ENCODE data around the gene IL17A. TPM values are rescaled to one million over a fixed set of nuclear protein-coding genes. Genes with fewer than 3 reads are reported as not detected.

The IL17A gene
- total and polyA plus RNA-seq, 4 experiments from 2014 or later: 0.13 to 0.16 TPM; not detected in 2

DNA sequence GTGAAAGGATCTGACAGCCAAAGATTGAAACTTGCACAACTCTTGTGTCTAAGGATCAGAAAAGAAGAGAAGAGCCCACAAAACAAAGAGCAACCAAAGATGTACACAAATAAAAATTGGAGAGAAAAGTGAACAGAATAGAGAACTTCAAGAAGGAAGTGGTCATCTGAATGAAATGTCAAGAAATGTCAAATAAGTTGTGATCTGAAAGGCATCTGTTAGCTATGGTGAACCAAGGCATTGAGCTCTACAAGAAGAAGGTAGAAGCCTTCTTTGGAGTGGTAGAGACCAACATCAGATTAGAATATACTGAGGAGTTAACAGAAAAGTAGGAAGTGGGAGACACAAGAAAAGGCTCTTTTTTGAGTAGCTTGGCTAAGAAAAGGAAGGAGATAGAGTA lies 29.6 kb downstream of the IL17A start:
- intact Hi-C loops (cut with micrococcal nuclease): no loop called here
- Mint-ChIP-seq H3K4me3 (no peak overlapping the region), H3K27ac (no peak overlapping the region), H3K4me1 (peaks cover 0 to 9% (median 8%) of the 10 kb centered on the region in 4 donors), H3K36me3 (no peaks in the 10 kb centered on the region), H3K9me3 (no peaks in the 10 kb centered on the region), H3K27me3 (peaks cover 0 to 2% of the 10 kb centered on the region in 2 donors)
- Histone ChIP-seq H3K9me3 (ENCODE audit: control insufficient read depth in 1 of 2, low read length in 2 of 2) (no peaks in the 10 kb centered on the region), H3K27ac (ENCODE audit: low read depth, low read length) (no peak overlapping the region), H3K4me3 (ENCODE audit: low read length in 2 of 2) (no peak overlapping the region), H3K36me3 (ENCODE audit: insufficient read depth, low read length) (no peaks in the 10 kb centered on the region), H3K4me1 (ENCODE audit: insufficient read depth, low read length) (no peaks in the 10 kb centered on the region), H3K27me3 (ENCODE audit: insufficient read depth, low read length) (no peaks in the 10 kb centered on the region)
- DNase-seq: no peak
- ChIA-PET CTCF (ENCODE audit: partially characterized antibody) (no interaction called here), POLR2A (ENCODE audit: partially characterized antibody) (no interaction called here)

DNA sequence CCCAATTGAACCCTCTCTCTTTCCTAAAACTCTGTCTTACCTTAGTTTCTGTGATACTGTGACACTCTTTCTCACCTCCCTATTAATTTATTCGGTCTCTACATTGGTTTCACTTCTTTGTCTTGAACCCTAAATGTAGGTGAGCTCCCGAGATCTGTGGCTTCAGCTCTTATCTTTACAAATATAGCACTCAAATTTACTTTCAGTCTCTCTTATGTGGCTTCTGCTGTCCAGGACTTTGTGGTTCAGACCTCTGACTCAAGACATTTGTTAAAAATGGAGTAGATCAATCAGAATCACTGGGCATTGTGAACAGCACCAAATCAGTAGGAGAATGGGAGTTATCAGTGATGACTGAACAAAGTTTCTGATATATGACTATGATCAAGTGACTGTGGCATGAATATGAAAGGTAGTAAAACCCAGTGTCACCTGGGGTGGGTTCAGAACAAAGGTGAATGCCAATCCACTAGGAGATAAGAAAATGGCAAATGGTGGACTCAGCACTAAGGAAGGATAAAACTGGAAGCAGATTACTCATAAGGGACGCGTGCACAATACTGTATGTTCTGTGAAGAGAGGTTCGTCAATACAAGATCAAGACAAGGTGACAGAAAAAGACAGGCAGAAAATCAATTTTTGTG lies 30.9 kb downstream of the IL17A start:
- DNase-seq: no peak
- H3K4me3 Mint-ChIP-seq: no peak overlapping the region
- H3K27me3 ChIP-seq (ENCODE audit: insufficient read depth, low read length): no peaks in the 10 kb centered on the region
- no peaks in the 10 kb centered on the region for H3K36me3 ChIP-seq (ENCODE audit: insufficient read depth, low read length)
- H3K27ac ChIP-seq (ENCODE audit: low read depth, low read length): no peak overlapping the region
- H3K36me3 Mint-ChIP-seq: no peaks in the 10 kb centered on the region
- ChIA-PET POLR2A (ENCODE audit: partially characterized antibody) (no interaction called here), CTCF (ENCODE audit: partially characterized antibody) (no interaction called here)
- peaks cover 0 to 2% of the 10 kb centered on the region in 2 donors for H3K27me3 Mint-ChIP-seq
- peaks cover 8 to 15% (median 14%) of the 10 kb centered on the region in 4 donors for H3K4me1 Mint-ChIP-seq
- H3K27ac Mint-ChIP-seq: no peak overlapping the region
- no peaks in the 10 kb centered on the region for H3K4me1 ChIP-seq (ENCODE audit: insufficient read depth, low read length)
- no peaks in the 10 kb centered on the region for H3K9me3 Mint-ChIP-seq
- H3K4me3 ChIP-seq (ENCODE audit: low read length in 2 of 2): no peak overlapping the region
- no peaks in the 10 kb centered on the region for H3K9me3 ChIP-seq (ENCODE audit: control insufficient read depth in 1 of 2, low read length in 2 of 2)
- intact Hi-C loops (cut with micrococcal nuclease): no loop called here

DNA sequence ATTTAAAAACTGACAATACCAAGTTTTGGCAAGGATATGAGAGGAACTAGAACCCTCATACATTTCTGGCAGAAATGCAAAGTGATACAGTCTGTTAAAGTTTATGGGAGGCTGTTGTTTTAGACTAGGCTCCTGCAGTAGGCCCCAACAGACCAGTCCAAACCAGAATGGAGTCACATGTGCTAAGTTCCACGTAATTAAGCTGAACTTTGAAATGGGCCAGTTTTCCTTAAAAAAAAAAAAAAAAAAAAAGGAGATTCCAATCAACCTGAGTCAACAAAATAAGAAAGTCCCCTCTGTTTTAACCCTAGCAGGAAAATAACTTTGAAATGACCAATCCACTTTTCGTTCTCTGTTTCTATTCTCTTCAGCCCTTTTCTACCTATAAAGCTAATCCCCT lies 31.6 kb downstream of the IL17A start:
- H3K9me3 Mint-ChIP-seq: no peaks in the 10 kb centered on the region

DNA sequence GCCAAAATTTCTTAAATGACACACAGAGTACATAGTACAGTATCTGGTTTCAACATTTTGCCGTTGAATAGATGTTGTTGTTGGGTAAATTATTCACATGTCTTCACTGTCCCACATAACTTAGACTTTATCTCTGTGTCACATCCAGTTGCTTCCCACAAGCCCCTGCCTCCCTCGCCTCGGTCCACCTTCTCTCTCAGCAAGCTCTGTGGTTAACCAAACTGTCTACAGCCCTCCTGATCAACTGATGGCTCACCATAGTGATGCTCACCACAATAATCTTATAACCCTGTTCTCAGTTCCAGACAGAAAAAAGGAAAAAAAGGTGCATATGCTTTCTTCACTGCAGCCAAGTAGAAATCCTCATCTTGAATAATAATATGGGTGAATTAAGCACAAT lies 35.1 kb downstream of the IL17A start:
- H3K9me3 ChIP-seq (ENCODE audit: control insufficient read depth in 1 of 2, low read length in 2 of 2): no peaks in the 10 kb centered on the region
- no peaks in the 10 kb centered on the region for H3K36me3 ChIP-seq (ENCODE audit: insufficient read depth, low read length)
- H3K27me3 ChIP-seq (ENCODE audit: insufficient read depth, low read length): no peaks in the 10 kb centered on the region
- ChIA-PET CTCF (ENCODE audit: partially characterized antibody) (no interaction called here), POLR2A (ENCODE audit: partially characterized antibody) (no interaction called here)
- H3K27ac ChIP-seq (ENCODE audit: low read depth, low read length): no peak overlapping the region
- intact Hi-C loops (cut with micrococcal nuclease): no loop called here
- H3K4me1 ChIP-seq (ENCODE audit: insufficient read depth, low read length): no peaks in the 10 kb centered on the region
- peaks cover 7 to 8% (median 7%) of the 10 kb centered on the region in 4 donors for H3K4me1 Mint-ChIP-seq
- no peaks in the 10 kb centered on the region for H3K36me3 Mint-ChIP-seq
- peak in 1 of 5 donors; percentile 7 for DNase-seq
- H3K27me3 Mint-ChIP-seq: peaks cover 1 to 10% of the 10 kb centered on the region in 2 donors
- H3K27ac Mint-ChIP-seq: peak overlapping the region in 2 of 7 donors; percentile 9 to 37
- H3K9me3 Mint-ChIP-seq: no peaks in the 10 kb centered on the region
- H3K4me3 ChIP-seq (ENCODE audit: low read length in 2 of 2): no peak overlapping the region
- H3K4me3 Mint-ChIP-seq: no peak overlapping the region

More for the DNA sequence above, 31.6 kb downstream of the IL17A start:
- POLR2A ChIA-PET (ENCODE audit: partially characterized antibody): no interaction called here
- Histone ChIP-seq H3K4me1 (ENCODE audit: insufficient read depth, low read length) (no peaks in the 10 kb centered on the region), H3K27me3 (ENCODE audit: insufficient read depth, low read length) (no peaks in the 10 kb centered on the region), H3K9me3 (ENCODE audit: control insufficient read depth in 1 of 2, low read length in 2 of 2) (no peaks in the 10 kb centered on the region), H3K27ac (ENCODE audit: low read depth, low read length) (no peak overlapping the region), H3K36me3 (ENCODE audit: insufficient read depth, low read length) (no peaks in the 10 kb centered on the region), H3K4me3 (ENCODE audit: low read length in 2 of 2) (no peak overlapping the region)
- intact Hi-C loops (cut with micrococcal nuclease): no loop called here
- Mint-ChIP-seq H3K27me3 (peaks cover 0 to 2% of the 10 kb centered on the region in 2 donors), H3K27ac (no peak overlapping the region), H3K4me3 (no peak overlapping the region), H3K36me3 (no peaks in the 10 kb centered on the region), H3K4me1 (peaks cover 8 to 12% (median 12%) of the 10 kb centered on the region in 4 donors)
- CTCF ChIA-PET (ENCODE audit: partially characterized antibody): no interaction called here
- DNase-seq: no peak

DNA sequence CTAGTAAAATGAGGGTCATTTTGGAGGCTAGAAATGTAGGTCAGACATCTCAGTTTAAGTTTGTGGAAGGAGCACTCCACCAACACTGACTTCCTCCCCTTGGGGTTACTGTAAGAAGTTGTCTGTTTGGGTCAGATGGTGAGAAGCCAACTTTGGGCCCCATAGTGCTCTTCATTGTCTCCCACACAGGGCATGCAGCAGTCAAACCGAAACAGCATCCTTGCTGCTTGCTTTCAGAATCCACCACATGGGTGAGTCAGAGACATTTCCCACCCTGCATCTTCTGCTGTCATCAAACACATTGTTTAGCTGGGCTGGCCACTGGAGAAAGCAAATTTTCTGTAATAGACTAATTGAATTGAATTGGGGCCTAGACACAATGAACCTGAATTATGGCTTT lies 41.3 kb downstream of the IL17A start:
- ChIA-PET POLR2A (ENCODE audit: partially characterized antibody) (no interaction called here), CTCF (ENCODE audit: partially characterized antibody) (no interaction called here)
- Mint-ChIP-seq H3K4me3 (no peak overlapping the region), H3K27ac (no peak overlapping the region), H3K27me3 (peaks cover 1 to 8% of the 10 kb centered on the region in 2 donors), H3K36me3 (no peaks in the 10 kb centered on the region), H3K9me3 (no peaks in the 10 kb centered on the region), H3K4me1 (peaks cover 0 to 4% (median 1%) of the 10 kb centered on the region in 4 donors)
- Histone ChIP-seq H3K4me1 (ENCODE audit: insufficient read depth, low read length) (no peaks in the 10 kb centered on the region), H3K27ac (ENCODE audit: low read depth, low read length) (no peak overlapping the region), H3K4me3 (ENCODE audit: low read length in 2 of 2) (no peak overlapping the region), H3K36me3 (ENCODE audit: insufficient read depth, low read length) (no peaks in the 10 kb centered on the region), H3K9me3 (ENCODE audit: control insufficient read depth in 1 of 2, low read length in 2 of 2) (no peaks in the 10 kb centered on the region), H3K27me3 (ENCODE audit: insufficient read depth, low read length) (no peaks in the 10 kb centered on the region)
- no peak for DNase-seq
- intact Hi-C loops (cut with micrococcal nuclease): no loop called here

DNA sequence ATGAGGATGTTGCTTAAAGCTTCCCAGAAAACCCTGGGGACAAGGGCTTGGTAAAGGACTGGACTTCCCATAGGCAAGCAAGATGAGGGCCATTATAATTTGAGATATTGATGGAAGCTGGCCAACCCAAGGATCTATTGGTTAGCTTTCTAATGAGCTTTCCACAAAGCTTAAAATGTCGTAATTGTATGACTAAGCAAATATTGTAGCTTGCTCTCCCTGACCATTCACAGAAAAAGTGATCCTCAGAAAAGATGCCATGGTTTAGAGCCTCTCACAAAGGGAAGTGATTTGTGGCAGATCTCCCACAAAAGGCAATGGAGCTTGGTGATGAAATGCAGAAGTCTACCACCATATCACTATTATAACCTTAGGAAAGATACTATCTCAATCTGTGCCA lies 44.5 kb downstream of the IL17A start:
- Histone ChIP-seq H3K9me3 (ENCODE audit: control insufficient read depth in 1 of 2, low read length in 2 of 2) (no peaks in the 10 kb centered on the region), H3K27me3 (ENCODE audit: insufficient read depth, low read length) (no peaks in the 10 kb centered on the region), H3K4me1 (ENCODE audit: insufficient read depth, low read length) (no peaks in the 10 kb centered on the region), H3K36me3 (ENCODE audit: insufficient read depth, low read length) (no peaks in the 10 kb centered on the region), H3K27ac (ENCODE audit: low read depth, low read length) (no peak overlapping the region), H3K4me3 (ENCODE audit: low read length in 2 of 2) (no peak overlapping the region)
- Mint-ChIP-seq H3K4me3 (no peak overlapping the region), H3K9me3 (no peaks in the 10 kb centered on the region), H3K27ac (no peak overlapping the region), H3K36me3 (no peaks in the 10 kb centered on the region), H3K4me1 (peaks cover 0 to 4% (median under 1%) of the 10 kb centered on the region in 4 donors), H3K27me3 (peaks cover 0 to 7% of the 10 kb centered on the region in 2 donors)
- no peak for DNase-seq
- ChIA-PET POLR2A (ENCODE audit: partially characterized antibody) (no interaction called here), CTCF (ENCODE audit: partially characterized antibody) (interaction anchor here (1.0 to 2.1 kb wide), 3 partner anchors 11 to 169 kb away, joined by 3 to 6 read pairs (median 3); no protein-coding TSS in a partner anchor)
- intact Hi-C loops (cut with micrococcal nuclease): no loop called here

DNA sequence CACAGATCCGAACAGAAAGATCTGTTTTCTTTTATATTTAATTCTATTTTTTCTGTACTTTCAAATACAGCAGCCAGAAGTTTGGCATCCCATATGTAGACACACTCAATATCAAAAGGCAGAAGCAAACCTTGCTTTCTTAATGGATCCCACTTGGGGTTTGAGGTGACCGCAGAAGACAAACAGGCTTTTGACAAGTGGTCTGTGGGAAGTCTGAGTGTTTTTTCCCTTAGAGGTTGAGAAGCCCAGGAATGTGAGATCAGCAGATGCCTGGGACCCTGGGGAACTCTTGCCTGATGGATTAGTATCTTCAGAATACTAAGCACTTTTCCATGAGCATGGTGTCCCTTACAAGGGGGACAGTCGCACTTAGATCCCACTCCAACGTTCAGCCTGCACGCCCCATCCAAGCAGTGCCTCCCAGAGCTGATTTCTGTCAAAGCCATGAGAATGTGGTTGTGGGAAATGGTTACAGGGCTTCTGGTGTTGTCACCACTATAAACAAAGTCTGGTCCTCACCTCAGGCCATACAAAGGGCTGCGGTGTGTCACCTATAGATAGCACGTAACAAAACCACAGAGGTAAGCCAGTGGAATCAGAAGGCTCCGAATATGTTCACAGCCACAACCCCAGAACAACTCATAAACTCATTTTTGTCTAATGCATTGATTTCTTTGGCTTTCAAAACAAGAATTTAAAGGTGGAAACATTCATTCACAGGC lies 45.4 kb downstream of the IL17A start:
- no peaks in the 10 kb centered on the region for H3K9me3 Mint-ChIP-seq
- H3K9me3 ChIP-seq (ENCODE audit: control insufficient read depth in 1 of 2, low read length in 2 of 2): no peaks in the 10 kb centered on the region

More for the DNA sequence above, 45.4 kb downstream of the IL17A start:
- Mint-ChIP-seq H3K4me1 (peaks cover 0 to 4% (median under 1%) of the 10 kb centered on the region in 4 donors), H3K27ac (no peak overlapping the region), H3K27me3 (peaks cover 5 to 7% of the 10 kb centered on the region in 2 donors), H3K4me3 (no peak overlapping the region), H3K36me3 (no peaks in the 10 kb centered on the region)
- intact Hi-C loops (cut with micrococcal nuclease): no loop called here
- H3K36me3 ChIP-seq (ENCODE audit: insufficient read depth, low read length): no peaks in the 10 kb centered on the region
- no peaks in the 10 kb centered on the region for H3K4me1 ChIP-seq (ENCODE audit: insufficient read depth, low read length)
- no peaks in the 10 kb centered on the region for H3K27me3 ChIP-seq (ENCODE audit: insufficient read depth, low read length)
- no peak overlapping the region for H3K27ac ChIP-seq (ENCODE audit: low read depth, low read length)
- POLR2A ChIA-PET (ENCODE audit: partially characterized antibody): interaction anchor here (0.6 kb wide), 1 partner anchor 360 kb away, joined by 4 read pairs; no protein-coding TSS in a partner anchor
- peak in 4 of 5 donors; percentile 11 to 27 (median 20) for DNase-seq
- H3K4me3 ChIP-seq (ENCODE audit: low read length in 2 of 2): no peak overlapping the region
- CTCF ChIA-PET (ENCODE audit: partially characterized antibody): interaction anchor here (1.0 to 1.2 kb wide), 2 partner anchors 10 to 168 kb away, joined by 3 read pairs; no protein-coding TSS in a partner anchor
